NOMO-1 (cell line): ENCODE data around the gene JPT1.
A peak's percentile ranks its signal among the peaks of the same experiment; 100 is the strongest.
"Not testable (repeated sequence)": the region's sequence is repeated elsewhere in the genome, so short reads cannot be mapped to it uniquely, and the experiment has no call there.

Experiments used
- DNase-seq, 2 experiments: peaks; one replicate each; lab custom pipeline; 2025; ENCODE audit not compliant: unreplicated experiment in 2 of 2; lab: John Stamatoyannopoulos, UW

The JPT1 gene

DNA sequence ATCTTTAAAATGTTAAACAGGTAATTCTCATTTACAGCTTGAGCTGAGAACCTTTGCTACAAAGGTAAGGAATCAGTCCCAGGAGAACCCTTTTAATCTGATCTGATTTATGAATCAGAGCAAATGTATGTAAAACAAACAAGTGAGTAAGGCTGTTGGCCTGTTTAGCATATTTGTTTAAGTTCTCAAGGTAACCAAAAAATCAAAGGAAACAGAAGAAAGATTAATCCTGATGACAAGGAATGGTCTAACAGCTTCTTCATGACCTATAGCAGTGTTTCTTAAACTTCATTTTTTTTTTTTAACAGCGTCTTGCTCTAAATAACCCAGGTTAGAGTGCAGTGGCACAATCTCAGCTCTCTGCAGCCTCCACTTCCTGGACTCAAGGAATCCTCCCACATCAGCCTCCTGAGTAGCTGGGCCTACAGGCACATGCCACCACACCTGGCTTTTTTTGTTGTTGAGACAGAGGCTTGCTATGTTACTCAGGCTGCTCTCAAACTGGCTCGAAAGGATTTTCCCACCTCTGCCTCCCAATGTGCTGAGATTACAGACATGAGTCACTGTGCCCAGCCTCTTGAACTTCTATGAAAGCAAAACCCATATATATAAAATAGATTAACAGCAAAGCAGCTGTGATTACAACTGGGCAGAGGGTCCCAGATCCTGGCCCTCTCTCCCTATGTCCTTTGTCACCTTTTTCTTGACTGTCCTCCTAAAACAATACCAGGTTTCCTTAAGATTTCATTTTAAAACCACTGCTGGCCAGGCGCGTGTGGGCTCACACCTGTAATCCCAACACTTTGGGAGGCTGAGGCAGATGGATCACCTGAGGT, 5.1 kb upstream of the JPT1 start:
- no peak for DNase-seq

DNA sequence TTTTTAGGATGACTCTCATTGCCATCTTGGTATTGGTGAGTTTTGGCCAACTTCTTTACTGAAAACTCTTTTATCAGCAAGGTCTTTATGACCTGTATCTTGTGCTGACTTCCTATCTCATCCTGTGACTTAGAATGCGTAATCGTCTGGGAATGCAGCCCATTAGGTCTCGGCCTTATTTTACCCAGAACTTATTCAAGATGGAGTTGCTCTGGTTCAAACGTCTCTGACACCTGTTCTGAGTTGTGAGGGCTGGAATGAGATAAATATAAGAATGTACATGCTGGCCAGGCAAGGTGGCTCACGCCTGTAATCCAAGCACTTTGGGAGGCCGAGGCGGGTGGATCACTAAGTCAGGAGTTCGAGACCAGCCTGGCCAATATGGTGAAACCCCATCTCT, 4.2 kb upstream of the JPT1 start:
- DNase-seq: not testable (repeated sequence)

DNA sequence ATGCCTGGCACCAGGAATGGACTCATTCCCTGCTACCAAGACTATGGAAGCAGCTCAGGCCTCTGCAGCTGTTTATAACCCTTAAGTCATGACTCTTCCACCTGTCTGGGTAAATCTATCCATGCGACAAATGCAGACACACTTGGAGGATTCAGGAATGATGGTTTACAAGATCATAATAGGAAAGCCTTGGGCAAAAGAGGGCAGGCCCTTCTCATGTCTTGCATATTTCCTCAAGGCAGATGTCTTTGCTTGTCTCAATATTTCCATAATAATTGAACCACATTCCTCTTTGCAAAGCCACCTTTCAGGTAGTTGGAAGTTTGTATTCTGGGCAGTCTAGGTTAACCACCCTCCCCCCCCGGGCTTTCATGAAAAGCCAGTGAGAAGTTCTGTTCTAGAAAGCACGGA, 884 bp upstream of the JPT1 start:
- no peak for DNase-seq

DNA sequence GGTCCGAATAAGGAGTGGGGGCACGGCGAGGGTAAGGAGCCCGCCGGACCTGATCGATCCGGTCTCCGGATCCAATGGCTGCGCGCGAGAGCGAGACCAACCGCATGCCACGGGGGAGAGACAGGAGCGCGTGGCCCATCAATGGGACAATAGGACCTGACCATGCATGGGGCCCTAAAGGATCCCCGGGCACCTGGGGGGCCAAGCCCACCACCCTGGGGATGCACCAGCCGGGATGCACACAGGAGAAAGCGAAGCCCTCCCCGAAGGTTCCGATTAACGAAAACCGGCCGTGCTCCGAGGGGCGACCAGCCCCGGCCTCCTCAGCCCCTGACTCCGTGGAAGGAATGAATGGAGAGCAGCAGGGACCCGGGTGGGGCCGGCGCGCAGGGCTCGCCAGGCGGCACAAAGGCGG, 525 bp downstream of the JPT1 start:
- DNase-seq: no peak

DNA sequence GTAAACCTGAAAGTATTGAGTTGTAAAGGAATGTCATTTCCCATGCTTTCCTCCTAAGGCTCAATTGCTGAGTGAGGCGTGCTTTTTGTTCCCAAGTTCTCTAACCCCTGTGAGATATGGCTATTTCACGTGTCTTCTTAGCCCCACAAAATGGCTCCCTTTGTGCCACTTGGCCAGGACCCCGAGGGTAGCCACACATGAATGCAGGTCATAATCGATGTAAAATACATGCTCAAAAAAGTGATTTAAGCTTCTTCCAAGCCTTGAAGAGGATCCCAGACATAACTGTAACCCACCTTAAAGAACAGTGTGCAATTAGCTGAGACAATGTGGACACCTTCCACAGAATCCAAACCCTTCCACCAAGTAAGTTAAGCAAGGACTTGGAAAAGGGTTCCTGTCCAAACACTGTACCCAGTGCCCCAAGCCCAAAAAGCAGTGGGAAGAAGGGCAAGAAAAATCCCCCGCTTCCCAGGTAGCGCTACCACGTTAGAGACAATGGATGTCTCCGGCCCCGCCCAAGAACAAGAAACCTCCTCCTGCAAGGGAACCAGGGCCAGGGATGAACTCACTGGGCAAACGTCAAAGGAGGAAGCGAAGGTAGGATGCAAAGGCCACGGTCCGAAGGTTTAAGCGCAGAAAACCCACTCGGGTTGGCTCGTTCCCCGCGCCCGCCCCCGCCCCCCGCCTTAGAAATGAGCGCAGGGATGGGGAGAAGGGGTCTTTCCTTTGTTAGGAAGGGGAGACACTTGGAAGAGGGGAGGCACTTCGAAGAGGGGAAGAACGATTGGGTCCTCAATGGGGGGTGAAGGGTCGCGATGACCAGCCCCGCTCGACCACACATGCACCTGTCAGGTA, 1.2 kb downstream of the JPT1 start:
- peak; percentile 62 to 75 for DNase-seq

DNA sequence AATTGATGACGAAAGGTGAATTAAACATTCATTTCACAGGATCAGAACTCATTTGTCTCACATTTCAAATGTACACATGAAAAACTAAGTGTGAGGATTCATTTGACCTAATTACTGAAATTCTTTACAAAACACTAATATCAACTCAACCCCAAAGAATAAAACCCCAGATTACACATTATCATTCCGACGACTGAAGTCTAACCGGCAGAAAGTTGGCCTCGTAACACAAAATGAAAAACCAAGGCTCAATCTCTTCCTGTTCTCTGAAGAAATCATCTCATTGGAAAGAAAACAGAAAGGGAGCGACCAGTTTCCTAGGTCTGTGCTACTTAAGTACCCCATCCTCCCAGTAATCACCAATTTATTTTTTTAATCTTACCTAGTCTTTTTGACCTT, 1.8 kb downstream of the JPT1 start:
- no peak for DNase-seq

DNA sequence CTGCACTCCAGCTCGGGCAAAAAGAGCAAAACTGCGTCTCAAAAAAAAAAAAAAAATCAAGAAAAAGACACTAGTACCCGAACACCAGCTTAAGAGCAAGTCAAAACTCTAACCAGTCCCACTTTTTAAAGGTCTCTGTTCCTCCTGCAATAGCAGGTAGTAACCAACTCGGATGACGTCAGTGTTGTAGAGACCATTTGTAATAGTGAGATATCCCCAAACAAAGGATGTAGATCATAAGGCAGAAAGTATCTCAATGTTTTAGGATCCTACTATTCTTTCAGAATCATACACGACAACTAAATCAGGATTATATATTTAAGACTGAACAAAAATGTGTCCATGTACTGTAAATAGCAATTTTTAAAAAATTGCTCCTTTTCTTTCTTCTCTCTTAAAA, 2.4 kb downstream of the JPT1 start:
- no peak for DNase-seq

DNA sequence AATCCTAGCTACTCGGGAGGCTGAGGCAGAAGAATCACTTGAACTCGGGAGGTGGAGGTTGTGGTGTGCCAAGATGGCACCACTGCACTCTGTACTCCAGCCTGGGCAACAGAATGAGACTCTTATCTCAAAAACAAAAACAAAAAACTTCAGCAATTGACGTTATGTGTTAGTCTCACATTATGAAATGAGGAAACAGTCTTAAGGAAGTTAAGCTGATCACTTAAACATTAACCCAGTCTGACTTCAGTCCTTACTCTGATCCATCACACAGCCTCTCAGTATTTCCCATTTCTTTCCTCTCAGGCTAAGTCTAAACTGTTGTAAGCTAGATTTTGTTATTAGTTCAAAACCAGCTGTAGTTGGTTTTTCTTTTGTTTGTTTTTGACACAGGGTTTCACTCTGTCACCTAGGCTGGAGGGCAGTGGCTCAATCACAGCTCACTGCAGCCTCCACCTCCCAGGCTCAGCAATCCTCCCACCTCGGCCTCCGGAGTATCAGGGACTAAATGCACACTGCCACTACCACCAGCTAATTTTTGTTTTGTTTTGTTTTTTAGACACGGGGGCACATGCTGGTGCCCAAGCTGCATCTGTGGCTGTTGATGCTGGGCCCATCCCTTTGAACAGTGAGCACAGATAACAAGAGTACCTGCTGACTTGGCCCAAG, 6.3 kb downstream of the JPT1 start:
- peak in 1 of 2 experiments; percentile 9 for DNase-seq

DNA sequence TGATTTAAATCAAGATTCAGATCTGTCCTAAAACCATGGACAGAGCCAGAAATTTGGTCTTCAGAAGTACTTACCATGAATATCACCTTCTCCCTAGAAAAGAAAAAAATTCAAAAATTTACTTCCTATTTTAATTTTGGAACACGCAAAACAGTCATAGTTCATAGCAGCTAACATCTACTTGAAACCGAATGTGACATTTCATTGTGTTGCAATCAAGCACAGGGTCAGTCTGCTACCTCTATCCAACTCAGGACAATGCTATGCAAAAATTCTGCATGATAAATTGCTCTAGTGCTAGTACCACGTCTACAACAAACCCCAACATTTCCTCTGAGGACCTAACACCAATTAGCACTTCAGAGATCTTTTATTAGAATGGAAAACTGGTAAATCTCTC, 7.7 kb downstream of the JPT1 start:
- peak in 1 of 2 experiments; percentile 5 for DNase-seq

DNA sequence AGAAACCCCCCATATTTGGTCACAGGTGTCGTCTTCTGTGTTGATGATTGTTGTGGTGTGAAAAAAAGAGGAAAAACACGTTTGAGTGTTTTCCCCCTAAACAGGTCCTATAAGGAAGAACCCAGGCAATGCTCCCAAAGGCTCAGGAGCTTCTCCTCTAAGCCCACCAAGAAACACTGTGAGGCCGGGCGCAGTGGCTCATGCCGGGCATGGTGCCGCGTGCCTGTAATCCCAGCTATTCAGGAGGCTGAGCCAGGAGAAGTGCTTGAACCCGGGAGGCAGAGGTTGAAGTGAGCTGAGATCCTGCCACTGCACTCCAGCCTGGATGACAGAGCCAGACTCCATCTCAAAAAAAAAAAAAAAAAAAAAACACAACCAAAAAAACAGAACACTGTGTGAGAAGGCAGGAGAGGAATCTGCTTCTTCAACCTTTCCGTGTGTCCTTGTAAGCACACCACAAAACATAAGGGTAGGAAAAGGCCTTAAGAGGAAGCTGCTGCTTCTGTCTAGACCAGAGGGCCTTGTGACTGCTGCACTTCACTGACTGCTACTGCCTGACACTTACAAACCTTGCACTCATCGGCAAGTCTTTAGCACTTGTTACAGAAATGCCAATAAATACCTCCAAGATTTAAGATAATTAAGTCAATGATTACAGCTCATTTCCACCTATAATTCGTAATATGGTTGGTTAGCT, 9.3 kb downstream of the JPT1 start:
- DNase-seq: no peak

DNA sequence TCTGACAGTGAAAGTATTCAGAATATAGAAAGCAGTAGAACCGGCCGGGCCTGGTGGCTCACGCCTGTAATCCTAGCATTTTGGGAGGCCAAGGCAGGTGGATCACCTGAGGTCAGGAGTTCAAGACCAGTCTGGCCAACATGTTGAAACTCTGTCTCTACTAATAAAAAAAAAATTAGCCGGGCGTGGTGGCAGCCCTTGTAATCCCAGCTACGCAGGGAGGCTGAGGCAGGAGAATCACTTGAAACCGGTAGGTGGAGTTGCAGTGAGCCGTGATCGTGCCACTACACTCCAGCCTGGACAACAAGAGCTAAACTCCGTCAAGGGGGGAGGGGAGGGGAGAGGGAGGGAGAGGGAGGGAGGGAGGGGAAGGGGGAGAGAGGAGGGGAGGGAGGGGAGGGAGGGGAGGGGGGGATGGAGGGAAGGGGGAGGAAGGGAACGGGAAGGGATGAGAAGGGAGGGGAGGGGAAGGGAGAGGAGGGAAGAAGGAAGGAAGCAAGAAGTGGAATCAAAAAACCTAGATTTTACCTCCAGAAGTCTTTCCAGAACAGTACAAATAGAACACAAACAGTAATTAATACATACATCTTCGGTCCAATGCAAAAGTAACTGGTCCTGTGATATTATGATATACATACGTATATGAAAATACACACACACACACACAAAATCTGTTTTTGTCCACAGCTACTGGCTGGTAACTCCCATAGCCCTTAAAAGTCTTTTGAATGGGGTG, 11.9 kb downstream of the JPT1 start:
- DNase-seq: no peak

DNA sequence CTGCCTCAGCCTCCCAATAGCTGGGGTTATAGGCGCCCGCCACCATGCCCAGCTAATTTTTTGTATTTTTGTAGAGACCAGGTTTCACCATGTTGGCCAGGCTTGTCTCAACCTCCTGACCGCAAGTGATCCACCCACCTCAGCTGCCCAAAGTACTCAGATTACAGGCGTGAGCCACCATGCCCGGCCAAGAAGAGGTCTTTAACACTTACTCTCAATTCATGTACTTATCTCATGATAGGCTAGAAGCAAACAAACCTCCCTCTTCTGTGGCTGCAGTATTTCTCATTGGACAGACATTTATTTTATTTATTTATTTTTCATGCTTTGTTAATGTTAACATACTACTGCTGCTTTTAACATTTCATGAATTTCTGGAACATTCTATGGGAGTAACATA, 15.8 kb downstream of the JPT1 start:
- no peak for DNase-seq

DNA sequence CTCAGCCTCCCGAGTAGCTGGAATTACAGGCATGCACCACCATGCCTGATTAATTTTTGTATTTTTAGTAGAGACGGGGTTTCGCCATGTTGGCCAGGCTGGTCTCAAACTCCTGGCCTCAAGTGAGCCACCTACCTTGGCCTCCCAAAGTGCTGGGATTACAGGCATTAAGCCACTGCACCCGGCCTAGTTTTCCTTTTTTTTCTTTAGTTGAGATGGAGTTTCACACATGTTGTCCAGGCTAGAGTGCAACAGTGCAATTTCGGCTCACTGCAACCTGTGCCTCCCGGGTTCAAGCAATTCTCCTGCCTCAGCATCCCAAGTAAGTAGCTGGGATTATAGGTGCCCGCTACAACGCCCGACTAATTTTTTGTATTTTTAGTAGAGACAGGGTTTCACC, 16.6 kb downstream of the JPT1 start:
- not testable (repeated sequence) for DNase-seq

DNA sequence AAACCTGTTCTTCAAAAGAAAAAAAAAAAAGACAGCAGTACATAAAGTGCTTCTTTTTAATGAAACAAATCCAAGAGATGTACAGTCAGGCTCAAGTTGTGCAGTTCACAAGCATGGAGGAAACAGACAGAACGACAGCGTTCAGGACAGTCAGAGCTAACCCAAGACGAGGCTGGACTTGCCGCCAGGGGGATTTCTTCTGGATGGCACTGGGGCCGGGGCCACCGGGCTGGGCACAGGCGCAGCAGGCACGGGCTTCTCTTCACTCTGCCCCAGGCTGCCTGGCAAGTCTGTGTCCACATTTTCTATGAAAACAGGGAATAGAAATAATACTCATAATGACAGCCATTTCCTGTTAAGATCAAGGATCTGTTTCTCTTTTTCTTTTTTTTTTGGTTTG, 18.4 kb downstream of the JPT1 start:
- no peak for DNase-seq

DNA sequence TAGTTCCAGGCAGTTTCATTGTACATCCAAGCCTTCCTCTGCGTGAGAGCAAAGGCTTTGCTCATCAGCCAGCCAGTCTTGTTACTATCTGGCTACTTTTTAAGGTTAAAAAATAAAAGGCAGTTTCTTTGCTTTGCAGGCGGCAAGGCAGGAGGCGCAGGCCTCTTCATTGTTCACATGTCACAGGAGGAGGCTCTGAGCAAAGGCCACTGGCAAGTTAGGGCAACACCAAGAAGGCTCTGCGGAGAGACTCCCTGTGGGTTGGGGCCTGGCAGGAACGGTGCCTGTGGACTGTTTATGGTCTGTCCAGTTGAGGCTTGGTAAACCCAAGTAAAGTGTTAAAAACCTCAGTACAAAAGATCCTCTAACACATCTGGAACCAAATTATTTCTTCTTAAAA, 18.9 kb downstream of the JPT1 start:
- DNase-seq: no peak

DNA sequence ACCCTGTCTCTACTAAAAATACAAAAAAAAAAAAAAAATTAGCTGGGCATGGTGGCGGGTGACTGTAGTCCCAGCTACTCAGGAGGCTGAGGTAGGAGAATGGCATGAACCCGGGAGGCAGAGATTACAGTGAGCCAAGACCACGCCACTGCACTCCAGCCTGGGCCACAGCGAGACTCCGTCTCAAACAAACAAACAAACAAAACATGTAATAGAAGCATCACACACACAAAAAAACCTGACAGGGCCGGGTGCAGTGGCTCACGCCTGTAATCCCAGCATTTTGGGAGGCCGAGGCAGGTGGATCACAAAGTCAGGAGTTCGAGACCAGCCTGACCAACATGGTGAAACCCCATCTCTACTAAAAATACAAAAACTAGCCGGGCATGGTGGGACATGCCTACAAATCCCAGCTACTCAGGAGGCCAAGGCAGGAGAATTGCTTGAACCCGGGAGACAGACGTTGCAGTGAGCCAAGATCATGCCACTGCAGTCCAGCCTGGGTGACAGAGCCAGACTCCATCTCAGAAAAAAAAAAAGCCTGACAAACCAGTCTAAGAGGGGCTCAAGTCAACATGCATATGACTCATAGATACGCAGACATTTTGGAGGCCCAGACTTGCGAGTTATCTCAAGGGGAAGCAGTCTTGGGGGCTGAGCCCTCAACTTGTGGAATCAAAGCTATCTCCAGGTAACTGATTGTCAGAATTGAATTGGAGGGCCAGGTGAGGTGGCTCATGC, 20.5 kb downstream of the JPT1 start:
- DNase-seq: not testable (repeated sequence)

DNA sequence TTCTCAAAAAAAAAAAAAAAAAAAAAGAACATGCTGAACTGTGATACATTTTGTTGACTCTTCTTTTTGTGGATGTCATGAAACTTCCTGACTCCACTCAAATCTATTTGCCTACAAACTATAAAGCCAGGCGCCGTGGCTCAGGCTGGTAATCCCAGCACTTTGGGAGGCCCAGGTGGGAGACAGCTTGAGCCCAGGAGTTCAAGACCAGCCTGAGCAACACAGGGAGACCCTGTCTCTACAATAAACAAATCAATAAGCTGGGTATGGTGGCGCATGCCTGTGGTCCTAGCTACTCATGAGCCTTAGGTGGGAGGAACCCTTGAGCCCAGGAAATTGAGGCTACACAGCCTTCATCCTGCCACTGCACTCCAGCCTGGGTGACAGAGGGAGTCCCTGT, 21.3 kb downstream of the JPT1 start:
- no peak for DNase-seq

DNA sequence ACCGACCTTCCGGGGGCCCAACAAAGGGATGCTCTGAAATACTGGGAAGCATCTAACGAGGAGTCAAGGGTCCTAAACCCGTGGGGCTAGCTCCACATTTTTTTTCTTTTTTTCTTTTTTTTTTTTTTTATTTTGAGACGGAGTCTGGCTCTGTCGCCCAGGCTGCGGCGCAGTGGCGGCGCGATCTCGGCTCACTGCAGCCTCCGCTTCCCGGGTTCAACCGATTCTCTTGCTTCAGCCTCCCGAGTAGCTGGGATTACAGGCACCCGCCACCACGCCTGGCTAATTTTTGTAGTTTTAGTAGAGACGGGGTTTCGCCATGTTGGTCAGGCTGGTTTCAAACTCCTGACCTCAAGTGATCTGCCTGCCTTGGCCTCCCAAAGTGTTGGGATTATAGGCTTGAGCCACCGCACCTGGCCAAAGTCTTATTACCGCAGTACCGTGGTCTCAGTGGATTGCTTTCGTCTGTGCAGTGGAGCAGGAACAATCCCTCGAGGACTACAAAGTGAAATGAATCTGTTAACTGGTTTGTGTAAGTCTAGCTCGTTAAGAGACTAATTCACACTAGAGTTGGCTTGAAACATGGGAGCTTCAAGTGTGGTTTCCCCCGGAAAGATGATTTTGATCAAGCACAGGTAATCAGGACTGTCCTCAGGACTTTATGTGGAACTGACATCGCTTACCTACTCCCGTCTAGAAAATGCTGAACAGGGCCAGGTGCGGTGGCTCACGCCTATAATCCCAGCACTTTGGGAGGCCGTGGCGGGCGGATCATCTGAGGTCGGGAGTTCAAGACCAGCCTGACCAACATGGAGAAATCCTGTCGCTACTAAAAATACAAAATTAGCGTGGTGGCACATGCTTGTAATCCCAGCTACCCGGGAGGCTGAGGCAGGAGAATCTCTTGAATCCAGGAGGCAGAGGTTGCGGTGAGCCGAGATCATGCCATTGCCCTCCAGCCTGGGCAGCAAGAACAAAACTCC, 22.0 kb downstream of the JPT1 start:
- DNase-seq: not testable (repeated sequence)
